A549 (cell line): ENCODE data around the gene TGFBR3.

Source experiments
- BHLHE40 ChIP-seq: IDR thresholded peaks from 2 replicates; pipeline ENCODE4 v1.6.1; 2012; ENCODE audit warnings: low read depth, low read length, inconsistent platforms
- CBX8 ChIP-seq: fragments of 200-600 bp; sonication (generic); IDR thresholded peaks from 2 replicates; pipeline ENCODE4 v1.6.1; 2016
- CEBPB ChIP-seq, 2 experiments: fragments of >200 bp in 1 of 2; sonication (Bioruptor Twin) in 1 of 2; formaldehyde crosslinking in 1 of 2; IDR thresholded peaks; 2 replicates each; pipeline ENCODE4 v1.6.1; 2012 to 2016
- CTCF ChIP-seq: fragments of >200 bp; sonication (Bioruptor Twin); formaldehyde crosslinking; IDR thresholded peaks from 3 replicates; pipeline ENCODE4 v1.5.1; 2016
- MAFK ChIP-seq: fragments of 450-650 bp; IDR thresholded peaks from 2 replicates; pipeline ENCODE4 v1.6.1; 2014; ENCODE audit not compliant: partially characterized antibody
- MAX ChIP-seq: IDR thresholded peaks from 2 replicates; pipeline ENCODE4 v1.6.1; 2012
- MYC ChIP-seq: IDR thresholded peaks from 2 replicates; pipeline ENCODE4 v1.6.1; 2012; ENCODE audit warnings: mild to moderate bottlenecking, inconsistent platforms, low read length, improper control_type of control experiment, borderline replicate concordance
- POLR2A ChIP-seq: IDR thresholded peaks from 2 replicates; pipeline ENCODE4 v1.6.1; 2012; ENCODE audit warnings: mild to moderate bottlenecking, low read length
- RFX5 ChIP-seq: fragments of 450-650 bp; IDR thresholded peaks from 2 replicates; pipeline ENCODE4 v1.7.1; 2014; ENCODE audit warnings: antibody characterized with exemption, mild to moderate bottlenecking, moderate library complexity
- TF ChIP-seq, protein P1 (sequence below): fragments of 250-450 bp; sonication (Bioruptor Pico); IDR thresholded peaks from 2 replicates; pipeline ENCODE4 v1.5.0; 2020; ENCODE audit warnings: low read depth, mild to moderate bottlenecking, moderate library complexity

DNA sequence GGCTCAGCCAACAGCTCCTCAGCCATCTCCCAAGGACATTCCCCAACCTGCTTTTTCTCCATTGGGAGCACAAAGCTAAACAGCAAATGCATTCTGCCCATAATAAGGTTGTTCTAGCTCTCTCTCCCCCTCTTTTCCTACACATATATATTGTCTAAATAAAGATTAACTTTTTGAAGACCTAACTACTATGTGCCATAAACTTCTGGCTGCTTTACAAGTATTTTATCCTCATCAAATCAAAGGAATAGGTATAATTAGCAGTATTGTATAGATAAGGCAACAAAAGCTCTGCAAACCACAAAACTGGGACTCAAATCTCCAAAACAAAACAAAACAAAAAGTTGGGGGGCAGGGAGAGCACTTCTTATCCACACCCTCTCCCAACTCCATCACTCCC lies 43.4 kb downstream of the TGFBR3 start:
- TF ChIP-seq CEBPB (IDR thresholded peaks at IDR 0.05) (no peak), POLR2A (no peak), CTCF (no peak), MYC (no peak), MAFK (no peak), MAX (no peak), BHLHE40 (no peak), RFX5 (no peak), CBX8 (no peak)
- TF ChIP-seq, protein P1, sequence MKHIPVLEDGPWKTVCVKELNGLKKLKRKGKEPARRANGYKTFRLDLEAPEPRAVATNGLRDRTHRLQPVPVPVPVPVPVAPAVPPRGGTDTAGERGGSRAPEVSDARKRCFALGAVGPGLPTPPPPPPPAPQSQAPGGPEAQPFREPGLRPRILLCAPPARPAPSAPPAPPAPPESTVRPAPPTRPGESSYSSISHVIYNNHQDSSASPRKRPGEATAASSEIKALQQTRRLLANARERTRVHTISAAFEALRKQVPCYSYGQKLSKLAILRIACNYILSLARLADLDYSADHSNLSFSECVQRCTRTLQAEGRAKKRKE: no peak
